Peyer's patch (tissue), 4 donors: Measurements from ENCODE around the gene DENND2A.
"Not testable (repeated sequence)": the region's sequence is repeated elsewhere in the genome, so short reads cannot be mapped to it uniquely, and the experiment has no call there.

Source experiments
- CTCF ChIP-seq, 6 experiments: fragments of 450-650 bp in 4 of 6; fragments of 200-600 bp in 2 of 6; sonication (generic) in 1 of 6; IDR thresholded peaks; one replicate each; pipeline ENCODE4 v1.5.1; 2017 to 2019; ENCODE audit warnings: antibody characterized with exemption in 6 of 6, mild to moderate bottlenecking in 3 of 6, moderate library complexity in 1 of 6
- POLR2A ChIP-seq, 2 donors: fragments of 450-650 bp; IDR thresholded peaks; one replicate each; pipeline ENCODE4 v1.5.1; 2017; ENCODE audit warnings: antibody characterized with exemption in 2 of 2, mild to moderate bottlenecking in 2 of 2, moderate library complexity in 2 of 2

GRCh38 chr7:140619915-140620510 lies 20.6 kb downstream of the DENND2A start:
- not testable (repeated sequence) for TF ChIP-seq CTCF, POLR2A (IDR thresholded peaks at IDR 0.05)
